Stimulated activated CD8-positive, alpha-beta memory T cell treated with anti-CD3 and anti-CD28 coated beads, Interleukin-15, amount 100 ng/mL, for 1 hour (primary cell): Measurements from ENCODE around the gene FOXN3.
"Not testable (repeated sequence)": the region's sequence is repeated elsewhere in the genome, so short reads cannot be mapped to it uniquely, and the experiment has no call there.

Experiments used
- DNase-seq: peaks from one replicate; pipeline ENCODE4 v3.0.0-alpha.2; 2020; ENCODE audit warnings: low read depth

FOXN3 gene

DNA sequence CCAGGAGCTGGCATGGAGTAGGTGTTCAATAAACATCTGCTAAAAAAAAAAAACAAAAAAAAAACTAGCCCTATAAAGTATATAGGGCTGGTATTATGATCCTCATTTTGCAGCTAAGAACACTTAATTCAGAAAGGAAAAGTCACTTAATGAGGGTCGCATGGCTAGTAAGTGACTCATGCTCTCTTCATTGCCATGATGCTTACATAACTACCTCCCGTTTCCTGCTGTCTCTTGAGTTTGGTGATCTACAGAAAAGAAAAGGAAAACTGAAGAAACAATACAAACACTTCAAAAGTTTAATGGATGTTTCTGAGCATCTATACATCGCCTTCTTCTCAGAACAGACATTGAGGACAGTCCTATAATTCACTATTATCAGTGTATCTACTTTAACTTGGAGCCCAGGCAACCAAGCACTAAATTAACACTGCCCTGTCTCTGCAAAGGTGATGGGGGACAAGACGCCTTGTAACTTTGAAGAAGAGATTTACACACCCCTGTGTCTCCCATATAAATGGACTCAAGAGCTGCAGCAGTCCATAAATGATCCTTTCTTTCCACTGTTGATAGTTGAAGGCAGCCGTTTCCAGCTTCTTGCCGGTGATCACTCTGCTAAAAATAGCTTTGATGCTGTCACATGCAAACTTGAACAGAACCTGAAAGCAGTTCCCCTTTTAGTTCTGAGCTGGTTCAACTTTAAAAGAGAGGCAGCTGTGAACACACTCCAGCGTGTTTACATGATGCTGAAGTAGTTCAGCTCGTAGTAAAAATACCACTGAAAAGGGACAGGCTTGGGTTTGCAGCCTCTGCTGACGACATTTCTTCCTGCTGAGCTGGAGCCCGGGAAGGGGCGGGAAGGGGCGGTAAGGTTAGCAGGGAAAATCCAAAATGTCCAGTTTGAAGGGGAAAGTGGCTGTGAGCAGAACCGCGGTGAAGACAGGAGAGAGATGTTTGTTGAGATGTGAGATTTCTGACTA is 113.3 kb downstream of the FOXN3 start:
- no peak for DNase-seq

DNA sequence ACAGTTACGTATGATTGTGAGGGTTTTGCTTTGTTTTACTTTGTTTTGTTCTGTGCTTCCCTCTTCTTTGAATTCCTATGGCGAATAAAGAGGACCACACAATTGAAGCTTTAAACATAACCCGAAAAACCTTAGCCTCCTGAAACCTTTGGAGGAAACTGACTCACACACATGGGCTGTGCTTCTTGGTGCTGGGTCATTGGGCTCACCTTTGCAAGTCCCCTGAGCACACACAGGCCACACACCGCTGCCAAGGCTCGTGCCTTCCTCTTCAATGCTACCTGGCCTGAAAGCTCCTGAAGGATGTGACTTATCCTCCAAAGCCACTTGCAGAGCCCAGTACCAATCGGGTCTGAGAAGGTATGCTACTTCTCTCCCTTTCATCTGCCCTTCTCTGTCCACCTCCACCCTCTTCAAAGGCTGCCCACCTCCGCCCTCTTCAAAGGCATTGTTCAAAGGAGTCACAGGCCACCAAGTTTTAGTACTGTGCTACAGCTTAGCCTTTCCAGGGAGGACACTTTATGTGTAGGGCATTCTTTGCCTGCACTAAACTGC is 114.6 kb downstream of the FOXN3 start:
- no peak for DNase-seq

DNA sequence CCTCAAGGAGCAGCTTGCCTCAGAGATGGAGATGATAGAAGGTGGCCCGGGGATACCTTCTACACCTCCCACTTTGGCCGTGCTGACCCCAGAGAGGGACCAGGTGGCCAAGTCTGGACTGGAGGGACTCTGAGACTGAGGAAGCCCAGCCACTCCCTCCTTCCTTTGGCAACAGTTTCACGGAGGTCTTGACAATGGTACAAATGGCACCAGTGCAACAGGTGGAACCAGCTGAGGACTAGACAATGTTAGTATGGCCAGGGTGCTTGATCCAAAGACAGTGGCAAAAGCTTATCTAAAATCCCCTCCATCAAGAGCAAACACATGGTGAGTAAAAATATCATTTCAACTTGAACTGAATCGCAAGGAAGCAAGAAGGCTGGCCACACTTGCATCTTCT is 117.4 kb downstream of the FOXN3 start:
- DNase-seq = no peak

DNA sequence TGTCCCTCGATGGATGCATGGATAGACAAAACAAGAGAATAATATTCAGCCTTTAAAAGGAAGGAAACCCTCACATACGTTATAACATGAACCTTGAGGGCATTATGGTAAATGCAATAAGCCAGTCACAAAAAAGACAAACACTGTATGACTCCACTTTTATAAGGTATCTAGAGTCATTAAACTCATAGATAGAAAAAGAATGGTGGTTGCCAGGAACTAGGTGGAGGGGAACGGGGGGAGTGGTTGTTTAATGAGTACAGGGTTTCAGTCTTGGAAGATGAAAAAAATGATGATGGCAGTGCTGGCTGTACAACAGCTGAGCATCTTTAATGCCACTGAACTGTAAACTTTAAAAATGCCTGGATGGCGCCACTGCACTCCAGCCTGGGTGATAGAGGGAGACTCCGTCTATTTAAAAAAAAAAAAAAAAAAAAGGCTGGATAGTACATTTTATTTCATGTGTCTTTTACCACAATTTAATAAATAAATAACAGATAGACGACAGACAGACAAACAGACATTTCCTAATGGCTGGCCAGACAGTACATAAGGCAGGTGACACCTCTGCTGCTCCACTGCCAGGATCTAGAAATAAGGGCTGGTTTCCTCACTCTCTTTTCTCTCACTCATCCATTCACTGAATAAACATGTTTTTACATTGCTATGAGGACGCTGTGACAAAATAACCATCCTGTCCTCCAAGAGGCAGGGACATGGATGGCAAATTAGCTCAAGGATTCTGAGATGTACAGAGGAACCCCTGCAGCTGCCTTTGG is 118.8 kb downstream of the FOXN3 start:
- no peak for DNase-seq

DNA sequence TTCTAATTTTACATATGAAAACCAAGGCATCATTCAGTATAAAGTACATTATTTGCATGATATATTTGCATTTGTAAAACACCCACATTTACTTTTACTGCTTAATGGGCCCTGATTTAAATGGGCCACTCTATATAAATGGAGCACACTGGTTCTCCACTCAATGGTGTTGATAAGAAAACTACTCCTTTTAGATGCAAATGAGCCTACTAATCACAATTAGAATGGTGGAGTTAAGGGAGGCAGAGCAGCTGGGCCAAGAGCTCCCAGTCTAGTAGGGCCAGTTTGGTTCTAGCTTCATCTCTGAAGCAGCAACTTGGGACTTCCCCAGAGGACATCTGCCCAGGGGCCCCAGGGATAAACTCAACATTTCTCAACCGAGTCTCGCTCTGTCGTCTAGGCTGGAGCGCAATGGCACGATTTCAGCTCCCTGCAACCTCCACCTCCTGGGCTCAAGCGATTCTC is 120.7 kb downstream of the FOXN3 start:
- no peak for DNase-seq

DNA sequence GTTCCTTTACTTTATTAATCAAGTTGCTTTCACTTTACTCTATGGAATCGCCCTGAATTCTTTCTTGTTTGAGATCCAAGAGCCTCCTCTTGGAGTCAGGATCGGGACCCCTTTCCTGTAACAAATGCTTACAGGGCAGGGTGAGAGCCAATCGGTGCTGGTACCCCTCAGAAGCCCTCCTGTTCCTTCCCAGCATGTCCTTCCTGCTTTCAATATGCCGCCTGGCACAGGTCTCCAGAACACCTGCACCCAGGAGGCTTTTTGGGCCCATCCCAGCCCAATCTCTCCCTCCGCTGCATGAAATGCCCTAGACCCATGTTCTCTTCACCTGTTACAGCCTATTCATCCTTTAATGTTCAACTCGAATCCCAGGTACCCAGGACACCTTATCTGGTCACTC is 122.2 kb downstream of the FOXN3 start:
- DNase-seq = no peak

DNA sequence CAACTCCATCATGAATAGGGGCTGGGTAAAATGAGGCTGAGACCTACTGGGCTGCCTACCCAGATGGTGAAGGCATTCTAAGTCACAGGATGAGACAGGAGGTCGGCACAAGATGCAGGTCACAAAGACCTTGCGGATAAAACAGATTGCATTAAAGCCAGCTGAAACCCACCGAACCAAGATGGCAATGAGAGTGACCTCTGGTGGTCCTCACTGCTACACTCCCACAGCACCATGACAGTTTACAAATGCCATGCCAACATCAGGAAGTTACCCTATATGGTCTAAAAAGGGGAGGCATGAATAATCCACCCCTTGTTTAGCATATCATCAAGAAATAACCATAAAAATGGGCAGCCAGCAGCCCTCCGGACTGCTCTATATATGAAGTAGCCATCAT is 122.6 kb downstream of the FOXN3 start:
- not testable (repeated sequence) for DNase-seq

DNA sequence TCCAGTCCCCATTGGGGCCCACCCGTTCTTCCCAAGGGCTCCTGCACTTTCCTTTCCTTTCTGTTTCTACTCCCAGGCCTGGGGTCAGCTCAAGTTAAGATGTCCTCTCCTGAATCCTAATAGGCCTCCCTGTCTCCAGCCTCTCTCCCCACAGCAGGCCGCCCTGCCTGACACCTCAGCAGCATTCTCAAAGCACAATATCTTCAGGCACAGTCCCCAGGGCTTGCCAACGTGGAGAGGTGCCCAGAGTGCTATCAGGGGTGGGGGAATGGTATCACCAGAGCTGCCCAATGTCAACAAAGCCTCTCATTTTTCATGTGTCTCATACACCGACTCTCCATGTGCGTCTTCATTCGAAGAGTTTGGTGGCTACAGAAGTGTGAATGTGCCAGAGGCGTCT is 123.0 kb downstream of the FOXN3 start:
- no peak for DNase-seq

DNA sequence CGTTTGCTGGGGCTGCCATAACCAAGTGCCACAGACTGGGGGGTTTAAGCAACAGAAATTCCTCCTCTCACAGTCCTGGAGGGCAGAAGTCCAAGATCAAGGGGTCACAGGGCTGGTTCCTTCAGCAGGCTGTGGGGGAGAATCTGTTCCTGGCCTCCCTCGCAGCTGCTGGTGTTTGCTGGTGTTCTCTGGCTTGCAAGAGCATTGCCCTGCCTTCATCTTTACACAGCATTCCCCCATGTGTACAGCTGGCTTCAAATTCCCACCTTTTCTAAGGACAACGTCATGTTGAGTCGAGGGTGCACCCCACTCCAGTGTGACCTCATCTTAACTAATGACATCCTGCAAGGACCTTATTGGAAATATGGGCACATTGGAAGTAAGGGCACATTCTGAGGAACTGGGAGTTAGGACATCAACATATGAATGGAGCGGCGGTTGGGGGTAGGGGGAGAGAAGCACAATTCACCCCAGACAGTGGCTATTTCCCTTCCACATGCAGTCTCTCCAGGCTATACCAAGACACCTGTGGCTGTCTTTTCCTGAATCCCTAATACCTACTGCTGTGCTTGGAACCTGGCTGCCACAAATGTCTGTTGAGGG is 123.6 kb downstream of the FOXN3 start:
- no peak for DNase-seq

DNA sequence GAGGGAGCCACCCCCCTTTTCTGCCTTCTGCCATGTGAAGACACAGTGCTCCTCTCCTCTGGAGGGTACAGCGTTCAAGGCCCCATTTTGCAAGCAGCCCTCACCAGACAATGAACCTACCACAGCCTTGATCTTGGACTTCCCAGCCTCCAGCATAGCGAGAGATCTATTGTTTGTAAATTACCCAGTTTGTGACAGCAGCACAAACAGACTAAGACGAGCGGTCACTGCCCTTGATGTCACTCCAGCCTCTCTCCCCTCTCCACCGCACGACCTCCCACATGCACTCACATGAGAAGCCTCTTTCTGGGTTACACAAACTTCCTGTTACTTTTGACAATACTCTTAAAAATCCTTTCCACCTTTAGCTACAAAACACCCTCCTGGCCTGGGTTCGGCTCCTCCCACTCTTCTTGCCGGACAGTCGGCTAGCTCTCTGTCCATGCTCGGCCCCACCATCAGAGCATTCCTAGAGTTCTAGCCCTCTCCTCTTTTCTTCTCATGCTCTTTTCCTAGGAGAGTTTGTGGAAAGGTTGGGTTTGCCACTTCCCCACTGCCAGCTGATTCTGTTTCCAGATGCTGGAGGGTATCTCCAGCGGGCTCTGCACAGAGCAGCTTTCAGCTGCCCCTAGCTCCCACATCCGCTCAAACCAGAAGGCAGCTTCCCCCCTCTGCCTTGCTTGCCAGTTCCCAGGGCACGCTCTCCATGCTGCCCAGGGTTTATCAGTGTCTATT is 124.3 kb downstream of the FOXN3 start:
- no peak for DNase-seq

DNA sequence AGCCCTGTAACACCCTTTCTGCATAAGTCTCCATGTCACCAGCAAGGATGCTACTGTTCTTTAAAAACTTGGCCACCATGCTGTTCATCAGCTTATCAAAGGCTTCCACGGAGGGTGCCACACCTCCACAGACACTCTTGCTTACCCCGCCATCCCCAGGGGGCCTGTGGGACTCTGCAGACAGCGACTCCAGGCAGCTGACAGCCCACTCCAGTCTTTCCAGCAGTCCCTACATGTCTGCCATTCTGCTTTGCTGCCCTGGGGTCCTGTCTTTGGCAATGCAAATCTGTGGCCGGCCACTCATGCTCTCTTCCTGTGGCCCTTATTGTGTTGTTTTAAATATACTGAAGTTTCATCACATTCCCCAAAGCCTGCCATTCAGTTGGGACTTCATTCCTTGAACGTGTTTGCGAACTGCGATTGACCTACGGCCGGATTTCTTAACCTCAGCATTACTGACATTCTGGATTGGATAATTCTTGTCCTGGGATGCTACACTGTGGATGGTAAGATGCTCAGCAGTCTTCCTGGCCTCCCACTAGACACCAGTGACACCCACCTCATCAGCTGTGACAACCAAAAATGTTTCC is 125.6 kb downstream of the FOXN3 start:
- DNase-seq = no peak

DNA sequence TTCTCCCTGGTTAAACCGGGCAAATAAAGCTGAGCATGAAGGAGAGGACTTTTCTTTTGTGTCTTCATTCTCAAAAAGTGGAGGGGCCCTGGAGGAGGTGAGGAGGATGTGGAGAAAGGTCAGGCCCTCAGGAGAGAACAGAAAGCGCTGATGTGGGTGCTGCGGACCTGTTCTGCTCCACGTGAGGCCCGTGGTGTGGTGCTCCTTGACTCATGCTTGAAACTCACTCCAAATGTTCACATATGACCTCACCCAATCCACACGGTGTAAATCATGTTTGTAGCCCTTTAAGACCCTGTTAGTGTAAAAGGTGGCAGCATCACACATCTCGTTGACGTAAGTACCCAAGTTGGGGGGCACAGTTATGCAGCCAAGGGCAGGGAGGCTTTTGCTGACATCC is 126.2 kb downstream of the FOXN3 start:
- no peak for DNase-seq

DNA sequence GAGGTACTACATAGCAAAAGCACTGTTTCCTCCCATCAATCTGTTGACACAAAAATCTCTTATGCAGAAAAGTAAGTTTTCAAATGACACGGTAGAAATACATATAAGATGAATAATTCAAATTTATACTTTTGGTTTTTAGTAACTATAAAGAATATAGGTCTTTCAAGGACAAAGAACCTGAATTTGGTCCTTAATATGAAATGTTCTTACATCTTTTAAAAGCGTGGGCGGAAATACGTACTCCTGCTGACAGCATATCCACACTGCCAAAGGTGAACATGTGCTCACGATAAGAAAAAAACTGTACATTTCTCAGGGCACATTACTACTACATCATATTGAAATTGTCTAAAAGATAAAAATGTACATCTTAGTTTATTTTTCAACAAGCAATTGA is 127.6 kb downstream of the FOXN3 start:
- no peak for DNase-seq

DNA sequence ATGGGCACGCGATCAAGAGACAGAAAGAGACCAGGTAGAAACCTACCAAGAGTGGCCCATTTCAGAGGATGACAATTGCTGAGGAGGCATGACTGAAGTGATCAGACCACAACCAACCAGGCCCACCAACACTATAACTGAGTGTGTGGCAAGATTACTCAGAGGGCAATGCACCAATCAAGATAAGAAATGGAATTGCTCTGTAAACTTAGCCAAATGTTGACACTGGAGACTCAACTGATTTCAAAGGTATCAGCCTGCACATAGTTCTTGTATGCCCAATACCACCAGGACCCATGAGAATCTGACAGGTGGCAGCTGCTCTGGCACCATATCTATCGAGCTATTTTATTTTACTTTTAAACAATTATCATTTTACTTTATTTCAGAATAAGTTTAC is 128.9 kb downstream of the FOXN3 start:
- no peak for DNase-seq

DNA sequence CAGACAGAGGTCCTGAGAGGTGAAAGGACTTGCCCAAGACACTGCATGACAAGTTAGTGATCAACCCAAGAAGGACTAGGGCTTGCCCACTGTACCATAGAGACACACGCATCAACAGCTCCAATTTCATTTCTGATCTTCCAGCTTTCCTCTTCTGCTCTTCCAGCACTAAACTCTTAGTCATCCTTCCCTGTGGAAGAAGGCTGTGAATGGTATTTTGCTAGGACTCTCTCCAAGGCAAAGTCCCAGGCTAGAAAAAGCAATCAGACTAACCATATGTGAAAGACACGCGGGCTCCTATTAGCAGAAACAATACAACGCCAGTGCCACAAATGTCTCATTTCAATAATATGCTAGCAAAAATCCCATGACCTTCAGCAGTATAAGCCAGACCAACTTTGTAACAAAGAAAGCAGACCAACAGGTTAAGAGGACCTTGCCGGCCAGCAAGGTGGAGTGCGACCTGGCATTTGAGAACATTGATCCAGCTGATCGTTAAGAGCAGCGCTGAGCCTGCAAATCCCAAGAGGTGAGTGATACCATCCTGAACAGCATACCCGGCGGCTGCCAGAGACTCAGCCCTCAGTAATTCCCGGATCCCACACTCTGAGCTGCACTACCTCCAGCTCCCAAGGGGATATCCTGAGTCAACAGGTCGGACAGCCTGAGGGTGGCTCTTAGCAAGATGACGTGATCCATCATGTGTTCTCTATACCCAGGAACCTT is 132.5 kb downstream of the FOXN3 start:
- DNase-seq = no peak

DNA sequence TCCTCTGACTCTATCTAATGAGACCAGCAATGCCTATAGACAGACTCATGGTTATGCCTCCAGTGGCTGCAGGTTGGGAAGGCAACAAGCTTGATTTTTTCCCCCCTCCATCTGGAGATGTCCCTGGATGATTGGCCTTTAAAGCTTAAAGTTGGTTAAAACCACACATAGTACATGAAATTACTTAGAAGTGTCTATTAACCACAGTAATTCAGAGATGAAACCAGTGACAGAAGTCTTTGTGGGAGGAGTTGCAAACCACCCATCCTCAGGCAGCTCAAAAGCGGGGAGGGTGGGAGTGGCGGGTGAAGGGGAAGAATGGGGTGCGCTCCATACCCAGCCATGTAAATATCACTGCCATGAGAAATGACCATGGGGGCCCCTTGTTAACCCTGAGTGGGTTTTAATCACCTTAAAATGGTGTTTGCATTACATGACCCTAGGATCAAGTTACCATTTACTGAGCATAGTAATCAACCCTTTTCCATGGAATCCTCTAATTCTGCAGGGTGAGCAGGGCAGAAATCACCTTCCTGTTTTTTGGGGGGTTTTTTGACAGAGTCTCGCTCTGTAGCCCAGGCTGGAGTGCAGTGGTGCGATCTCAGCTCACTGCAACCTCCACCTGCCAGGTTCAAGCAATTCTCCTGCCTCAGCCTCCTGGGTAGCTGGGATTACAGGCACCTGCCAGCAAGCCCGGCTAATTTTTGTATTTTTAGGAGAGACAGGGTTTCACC is 133.5 kb downstream of the FOXN3 start:
- no peak for DNase-seq

DNA sequence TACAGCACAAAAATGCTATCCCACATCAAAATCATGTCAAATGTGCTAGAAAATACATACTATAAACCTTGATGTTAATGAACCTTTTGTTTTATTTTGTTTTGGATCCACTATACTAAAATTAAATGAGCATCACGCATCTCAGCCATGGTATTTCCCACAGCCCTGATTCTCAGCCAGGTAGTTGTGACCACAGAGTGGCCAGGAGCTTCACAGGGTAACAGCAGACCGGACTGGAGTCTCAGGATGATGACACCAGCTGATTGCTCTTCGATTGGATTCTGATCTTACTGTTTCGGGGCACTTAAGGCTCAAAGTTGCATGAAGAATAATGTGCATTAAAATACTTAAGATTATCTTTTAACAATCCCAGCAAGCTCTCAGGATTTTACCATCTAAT is 134.8 kb downstream of the FOXN3 start:
- no peak for DNase-seq

DNA sequence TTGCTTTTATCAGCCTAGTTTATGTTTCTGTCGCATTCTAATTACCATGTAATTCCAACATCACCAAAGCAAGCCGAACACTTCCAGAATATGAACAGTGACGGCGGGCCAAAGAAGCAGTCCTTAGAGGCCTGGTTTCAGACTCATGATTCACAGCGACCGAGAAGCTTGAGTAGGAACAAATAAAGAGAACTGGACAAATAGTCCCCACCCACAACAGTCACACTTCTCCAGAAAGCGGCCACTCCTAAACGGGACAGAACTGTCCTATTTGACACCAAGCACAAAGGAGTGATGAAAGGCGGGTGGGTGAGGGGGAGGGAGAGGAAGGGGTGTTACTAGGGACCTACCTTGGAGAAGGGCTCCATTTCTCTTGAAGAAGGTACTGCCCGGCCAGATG is 136.4 kb downstream of the FOXN3 start:
- DNase-seq = no peak

DNA sequence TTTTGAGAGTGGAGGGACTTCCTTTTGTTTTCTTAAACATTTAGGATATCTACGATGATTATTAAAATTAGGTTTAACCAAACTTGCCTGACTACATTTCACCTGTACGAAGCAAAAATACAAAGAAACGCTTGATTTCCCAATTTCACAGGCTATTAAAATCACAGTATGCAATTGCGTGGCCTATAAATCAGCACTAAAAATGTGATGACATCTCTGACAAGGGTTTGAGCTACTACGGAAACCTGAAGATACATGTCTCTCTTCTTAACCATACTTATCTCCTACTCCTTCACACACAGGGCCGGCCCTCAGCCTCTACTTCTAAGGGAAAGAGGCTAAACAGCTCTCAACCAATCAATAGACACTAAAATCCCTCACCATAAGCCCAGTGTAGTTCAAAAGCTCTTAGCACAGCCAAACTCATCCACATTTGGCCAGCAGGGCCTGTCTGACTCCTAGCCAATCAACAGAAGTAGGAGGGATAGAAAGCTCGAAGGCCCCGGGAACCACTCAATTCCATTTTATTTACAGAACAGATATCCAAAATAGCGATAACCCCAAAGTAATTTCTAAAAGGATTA is 137.3 kb downstream of the FOXN3 start:
- no peak for DNase-seq

DNA sequence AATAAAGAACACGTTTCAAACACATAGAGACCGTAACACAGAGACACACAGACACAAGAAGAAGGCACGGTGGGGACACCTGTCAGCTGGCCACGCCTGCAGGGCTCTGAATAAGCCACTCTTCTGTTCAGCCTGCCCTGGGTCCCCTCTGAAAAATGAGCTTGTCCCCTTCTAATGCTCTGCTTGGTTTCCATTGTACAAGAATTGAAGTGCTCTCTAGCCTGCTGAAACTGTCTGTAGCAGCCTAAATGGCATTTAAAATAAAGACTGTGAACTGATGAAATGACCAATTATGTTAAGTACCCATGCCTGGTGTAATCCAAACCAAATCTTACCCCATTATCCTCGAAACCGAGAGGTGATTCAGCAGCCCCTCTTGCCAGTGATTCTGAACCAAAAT is 139.8 kb downstream of the FOXN3 start:
- no peak for DNase-seq
